K562 (cell line): ENCODE measurements around the gene CHPF. TPM values are rescaled to one million over a fixed set of nuclear protein-coding genes. Genes with fewer than 3 reads are reported as not detected.

Source experiments
- ATAC-seq: fragments of 200-7000 bp; cut with Tn5 transposase; 3 replicates; pipeline ENCODE4 v1.9.1; 2020; ENCODE audit warnings: moderate library complexity
- BruUV-seq: library from RNA; stranded (reverse); fragments of 400-500 nt; replicated peaks from 2 replicates; lab custom pipeline; 2021; lab: Mats Ljungman, UMichigan
- CTCF ChIA-PET: fragments of 300-600 bp; formaldehyde crosslinking; extraction: SDS; loops from one replicate; lab custom pipeline; 2021; ENCODE audit warnings: low intra/inter-chr PET ratio; lab: Yijun Ruan, JAX
- POLR2A ChIA-PET: fragments of 300-600, 350-650 bp; sonication (Branson Sonifier 250); formaldehyde crosslinking; extraction: SDS; loops from one replicate; lab custom pipeline; 2021; ENCODE audit warnings: antibody characterized with exemption, inconsistent platforms; lab: Yijun Ruan, JAX
- DNase-seq, 4 experiments: peaks; one replicate each; pipeline versions ENCODE4 v3.0.0 to v3.0.0-alpha.2; 2011 to 2018; ENCODE audit warnings: low spot score in 3 of 4, mixed read lengths in 3 of 4; ENCODE audit errors: extremely low read depth in 1 of 4
- FAIRE-seq: peaks from 2 replicates; lab custom pipeline; 2011; peaks lifted over from hg19 to GRCh38; lab: Jason Lieb, UNC
- H2AFZ ChIP-seq: 2 replicates; pipeline ENCODE4 v1.6.0; 2011; ENCODE audit warnings: low read depth, low read length, control low read depth, inconsistent platforms
- H3K27ac ChIP-seq: fragments of 200-600 bp; 3 replicates; pipeline ENCODE4 v1.8.0; 2011; ENCODE audit warnings: low read depth, mild to moderate bottlenecking, control low read depth, inconsistent platforms, low read length, moderate library complexity, mixed read lengths; ENCODE audit errors: extremely low read depth
- H3K27me3 ChIP-seq, 2 experiments: fragments of 300-600 bp in 1 of 2; 2 replicates in 1 of 2; 3 replicates in 1 of 2; pipeline versions ENCODE4 v1.6.0 to v1.8.0; 2011; ENCODE audit warnings: inconsistent platforms in 2 of 2, low read length in 2 of 2, mild to moderate bottlenecking in 1 of 2, mixed read lengths in 1 of 2, moderate library complexity in 1 of 2; ENCODE audit not compliant: control insufficient read depth in 2 of 2, insufficient read depth in 2 of 2
- H3K36me3 ChIP-seq: fragments of 300-600 bp; 3 replicates; pipeline ENCODE4 v1.8.0; 2011; ENCODE audit warnings: mild to moderate bottlenecking, low read length, inconsistent platforms; ENCODE audit not compliant: control insufficient read depth, insufficient read depth
- H3K4me1 ChIP-seq, 2 experiments: fragments of 200-600 bp in 1 of 2; replicated peaks in 1 of 2; 2 replicates in 1 of 2; 3 replicates in 1 of 2; pipeline versions ENCODE4 v1.5.1 to v1.8.0; 2011; ENCODE audit warnings: inconsistent platforms in 2 of 2, low read length in 2 of 2, mild to moderate bottlenecking in 1 of 2, mixed read lengths in 1 of 2, moderate library complexity in 1 of 2; ENCODE audit not compliant: control insufficient read depth in 2 of 2, insufficient read depth in 2 of 2
- H3K4me2 ChIP-seq: 2 replicates; pipeline ENCODE4 v1.6.1; 2011; ENCODE audit warnings: low read length, control low read depth, inconsistent platforms, mixed read lengths; ENCODE audit not compliant: insufficient read depth
- H3K4me3 ChIP-seq: fragments of 200-600 bp; sonication (generic), shearing (Covaris generic); 2 replicates; pipeline ENCODE4 v1.5.1; 2016; ENCODE audit warnings: control low read depth, inconsistent platforms
- H3K79me2 ChIP-seq: fragments of 200-600 bp; 3 replicates; pipeline ENCODE4 v1.8.0; 2011; ENCODE audit warnings: low read length, inconsistent platforms; ENCODE audit not compliant: control insufficient read depth, insufficient read depth
- H3K9ac ChIP-seq, 2 experiments: 2 replicates each; pipeline versions ENCODE4 v1.6.0 to v1.6.1; 2011; ENCODE audit warnings: low read depth in 2 of 2, low read length in 2 of 2, control low read depth in 1 of 2, inconsistent platforms in 1 of 2, mild to moderate bottlenecking in 1 of 2, mixed read lengths in 1 of 2; ENCODE audit not compliant: insufficient read depth in 1 of 2
- H3K9me1 ChIP-seq: one replicate; pipeline ENCODE4 v1.6.0; 2011; ENCODE audit warnings: inconsistent platforms, mild to moderate bottlenecking, low read length, moderate library complexity; ENCODE audit not compliant: control insufficient read depth, insufficient read depth
- H3K9me3 ChIP-seq: replicated peaks from 2 replicates; pipeline ENCODE4 v1.5.1; 2011; ENCODE audit warnings: low read depth, low read length, inconsistent platforms; ENCODE audit not compliant: control insufficient read depth, insufficient read depth
- H4K20me1 ChIP-seq: replicated peaks from 2 replicates; pipeline ENCODE4 v1.6.1; 2011; ENCODE audit warnings: low read length, inconsistent platforms, mixed read lengths; ENCODE audit not compliant: control insufficient read depth, insufficient read depth
- ADNP ChIP-seq: fragments of 200-800 bp; sonication (Bioruptor generic); IDR thresholded peaks from 2 replicates; pipeline ENCODE4 v1.6.1; 2016; ENCODE audit warnings: missing genetic modification characterization, missing compliant biosample characterization
- CBFA2T3 ChIP-seq: fragments of 450-650 bp; IDR thresholded peaks from 2 replicates; pipeline ENCODE4 v1.6.1; 2017
- CC2D1A ChIP-seq: fragments of 450-650 bp; IDR thresholded peaks from 2 replicates; pipeline ENCODE4 v1.6.1; 2017; ENCODE audit warnings: mild to moderate bottlenecking
- CHD2 ChIP-seq: IDR thresholded peaks from 2 replicates; pipeline ENCODE4 v1.6.1; 2011; ENCODE audit warnings: low read depth, low read length
- FOXJ2 ChIP-seq: fragments of 200-800 bp; sonication (Bioruptor generic); IDR thresholded peaks from 2 replicates; pipeline ENCODE4 v1.6.1; 2016; ENCODE audit warnings: missing genetic modification characterization, missing compliant biosample characterization
- GABPA ChIP-seq: fragments of 200-800 bp; sonication (Bioruptor generic); conservative IDR thresholded peaks from 2 replicates; pipeline ENCODE4 v1.6.1; 2016; ENCODE audit warnings: low read depth, missing genetic modification characterization, missing compliant biosample characterization
- HOXB6 ChIP-seq: fragments of 250-450 bp; sonication (Bioruptor Pico); IDR thresholded peaks from 2 replicates; pipeline ENCODE4 v1.5.1; 2022; ENCODE audit warnings: mild to moderate bottlenecking, borderline replicate concordance
- PYGO2 ChIP-seq: fragments of 450-650 bp; IDR thresholded peaks from 2 replicates; pipeline ENCODE4 v1.6.1; 2016; ENCODE audit warnings: mild to moderate bottlenecking, missing genetic modification characterization, moderate library complexity, missing compliant biosample characterization
- RBFOX2 ChIP-seq: fragments of 200-400 bp; formaldehyde crosslinking; IDR thresholded peaks from 2 replicates; pipeline ENCODE4 v1.6.1; 2017; ENCODE audit warnings: low read depth, mild to moderate bottlenecking, low read length, moderate library complexity
- TBP ChIP-seq: optimal IDR thresholded peaks from 2 replicates; pipeline ENCODE3; 2011; ENCODE audit warnings: low read depth, low read length, improper control_type of control experiment
- TEAD4 ChIP-seq, 2 experiments: sonication (generic) in 1 of 2; formaldehyde crosslinking in 1 of 2; IDR thresholded peaks; 2 replicates each; pipeline versions ENCODE4 v1.6.1 to v1.8.0; 2012 to 2022; ENCODE audit warnings: borderline replicate concordance in 1 of 2, inconsistent platforms in 1 of 2, low read length in 1 of 2, mild to moderate bottlenecking in 1 of 2, missing genetic modification reagents in 1 of 2
- ZNF124 ChIP-seq: sonication (generic); formaldehyde crosslinking; IDR thresholded peaks from 2 replicates; pipeline ENCODE4 v1.8.1; 2022; ENCODE audit warnings: missing genetic modification reagents
- ZNF165 ChIP-seq: fragments of 250-450 bp; sonication (Bioruptor Pico); IDR thresholded peaks from 2 replicates; pipeline ENCODE4 v1.4.0; 2020; ENCODE audit warnings: borderline replicate concordance
- WGBS: fragments of 100-300 bp; shearing (Covaris generic); methylation state at CpG from one replicate; pipeline ENCODE4 v1.1.6; 2016; ENCODE audit warnings: low coverage, mixed read lengths; ENCODE audit not compliant: insufficient coverage; ENCODE audit errors: missing lambda C conversion rate; 5-methylcytosine and 5-hydroxymethylcytosine counted together
- in situ Hi-C: fragments of 300-500 bp; cut with MboI; formaldehyde crosslinking; loops from 4 replicates; pipeline ENCODE4 v1.15.0; 2018; ENCODE audit warnings: inconsistent platforms, mixed read lengths
- intact Hi-C: fragments of 100-400 bp; cut with micrococcal nuclease; formaldehyde crosslinking; loops from 2 replicates; pipeline ENCODE4 v1.14.2; 2022
- polyA plus RNA-seq, 8 experiments: library from polyadenylated mRNA; depleted of rRNA in 4 of 8; stranded (reverse) in 5 of 8; unstranded in 3 of 8; fragments of >200 nt; fragmentation: Nextera tagmentation in 2 of 8; fragmentation: Illumina TruSeq in 1 of 8; extraction: Ambion mirVana in 2 of 8; extraction: Trizol in 1 of 8; gene quantifications; 2 replicates each; pipeline versions ENCODE4 v1.2.1 to v1.2.3, GENCODE V29; 2011 to 2014; ENCODE audit warnings: inconsistent platforms in 1 of 8, missing spikeins in 1 of 8
- total RNA-seq, 7 experiments: library from RNA; depleted of rRNA in 6 of 7; stranded (reverse); fragments of >200 nt in 6 of 7; fragmentation: Illumina TruSeq in 2 of 7; extraction: Trizol in 2 of 7; gene quantifications; 2 replicates each; pipeline versions ENCODE4 v1.2.1 to v1.2.3, GENCODE V29; 2011 to 2021; ENCODE audit warnings: low replicate concordance in 1 of 7
- TF ChIP-seq, protein P1 (sequence below): sonication (generic); formaldehyde crosslinking; IDR thresholded peaks from 2 replicates; pipeline ENCODE4 v1.8.0; 2022; ENCODE audit warnings: missing genetic modification reagents, mild to moderate bottlenecking, moderate library complexity, borderline replicate concordance
- TF ChIP-seq, protein P2 (sequence below): fragments of 250-450 bp; sonication (Bioruptor Pico); IDR thresholded peaks from 2 replicates; pipeline ENCODE4 v1.8.0; 2022; ENCODE audit warnings: moderate library complexity, mild to moderate bottlenecking, inconsistent platforms
- TF ChIP-seq, protein P3 (sequence below): sonication (generic); formaldehyde crosslinking; IDR thresholded peaks from 2 replicates; pipeline ENCODE4 v1.8.0; 2022; ENCODE audit warnings: mild to moderate bottlenecking, low read depth, missing genetic modification reagents
- TF ChIP-seq, protein P4 (sequence below): fragments of 450-650 bp; IDR thresholded peaks from 2 replicates; pipeline ENCODE4 v1.6.1; 2018; ENCODE audit warnings: mild to moderate bottlenecking, low read depth; ENCODE audit not compliant: partially characterized antibody

Gene CHPF
- total and polyA plus RNA-seq, 9 of the 15 experiments (the other 6 are each of a cell fraction or from before 2014, with no cell fraction given): 0.15 to 57.2 (median 7.9) TPM

- DNase-seq (peak; percentile 83 to 91 (median 85)), FAIRE-seq (peak; percentile 96), ATAC-seq (peak; percentile 71)
- Histone ChIP-seq H3K4me2 (peak within 1 kb of the TSS; percentile 79), H3K9me1 (no peaks in the 10 kb centered on the region), H3K9ac (peak within 1 kb of the TSS; percentile 81 to 94), H3K27me3 (no peaks in the 10 kb centered on the region), H3K79me2 (peaks cover 7% of the 10 kb centered on the region), H3K4me1 (peaks cover 26 to 61% of the 10 kb centered on the region in 2 experiments; a peak in 4 of 5 replicates), H3K9me3 (no peaks in the 10 kb centered on the region), H4K20me1 (no peaks in the 10 kb centered on the region), H3K4me3 (peak within 1 kb of the TSS; percentile 47), H3K27ac (peak within 1 kb of the TSS; percentile 90), H3K36me3 (peaks cover 8% of the 10 kb centered on the region; the same call in 1 of the 3 replicates), H2AFZ (peak within 1 kb of the TSS; percentile 76)
- ChIA-PET POLR2A (interaction anchor here (1.0 to 2.5 kb wide), 4 partner anchors 9 to 25 kb away, joined by 3 to 12 read pairs (median 7); partner anchors contain the start of gene STK11IP), CTCF (interaction anchor here (0.8 kb wide), 1 partner anchor 70 kb away, joined by 6 read pairs; no protein-coding TSS in a partner anchor)
- in situ Hi-C loops (no loop called here), intact Hi-C loops (loop anchor here (1.0 to 2.0 kb wide), 2 partner anchors 24 to 27 kb away; partner anchors contain the start of gene TMEM198)
- 0% methylated on average over 10 of the region's 42 CpGs for WGBS
- BruUV-seq: no TSS peak
- no peak for TF ChIP-seq HOXB6 (CRISPR knock-in tag)
- peak; percentile 57 for TF ChIP-seq RBFOX2
- no peak for TF ChIP-seq ADNP
- TF ChIP-seq CHD2: 0 out of 2 replicates have a peak, but pooled peaks have one; percentile 47
- TF ChIP-seq, protein P1, sequence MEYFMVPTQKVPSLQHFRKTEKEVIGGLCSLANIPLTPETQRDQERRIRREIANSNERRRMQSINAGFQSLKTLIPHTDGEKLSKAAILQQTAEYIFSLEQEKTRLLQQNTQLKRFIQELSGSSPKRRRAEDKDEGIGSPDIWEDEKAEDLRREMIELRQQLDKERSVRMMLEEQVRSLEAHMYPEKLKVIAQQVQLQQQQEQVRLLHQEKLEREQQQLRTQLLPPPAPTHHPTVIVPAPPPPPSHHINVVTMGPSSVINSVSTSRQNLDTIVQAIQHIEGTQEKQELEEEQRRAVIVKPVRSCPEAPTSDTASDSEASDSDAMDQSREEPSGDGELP: peak; percentile 78
- TF ChIP-seq FOXJ2 (tag): peak; percentile 51; the same call in 1 of the 2 replicates
- TF ChIP-seq ZNF124 (CRISPR knock-in tag): no peak
- no peak for TF ChIP-seq GABPA (tag)
- TF ChIP-seq, protein P2, sequence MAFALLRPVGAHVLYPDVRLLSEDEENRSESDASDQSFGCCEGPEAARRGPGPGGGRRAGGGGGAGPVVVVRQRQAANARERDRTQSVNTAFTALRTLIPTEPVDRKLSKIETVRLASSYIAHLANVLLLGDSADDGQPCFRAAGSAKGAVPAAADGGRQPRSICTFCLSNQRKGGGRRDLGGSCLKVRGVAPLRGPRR: no peak
- TF ChIP-seq, protein P3, sequence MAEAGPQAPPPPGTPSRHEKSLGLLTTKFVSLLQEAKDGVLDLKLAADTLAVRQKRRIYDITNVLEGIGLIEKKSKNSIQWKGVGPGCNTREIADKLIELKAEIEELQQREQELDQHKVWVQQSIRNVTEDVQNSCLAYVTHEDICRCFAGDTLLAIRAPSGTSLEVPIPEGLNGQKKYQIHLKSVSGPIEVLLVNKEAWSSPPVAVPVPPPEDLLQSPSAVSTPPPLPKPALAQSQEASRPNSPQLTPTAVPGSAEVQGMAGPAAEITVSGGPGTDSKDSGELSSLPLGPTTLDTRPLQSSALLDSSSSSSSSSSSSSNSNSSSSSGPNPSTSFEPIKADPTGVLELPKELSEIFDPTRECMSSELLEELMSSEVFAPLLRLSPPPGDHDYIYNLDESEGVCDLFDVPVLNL (CRISPR knock-in tag): no peak
- TF ChIP-seq PYGO2: no peak
- TF ChIP-seq, protein P4, sequence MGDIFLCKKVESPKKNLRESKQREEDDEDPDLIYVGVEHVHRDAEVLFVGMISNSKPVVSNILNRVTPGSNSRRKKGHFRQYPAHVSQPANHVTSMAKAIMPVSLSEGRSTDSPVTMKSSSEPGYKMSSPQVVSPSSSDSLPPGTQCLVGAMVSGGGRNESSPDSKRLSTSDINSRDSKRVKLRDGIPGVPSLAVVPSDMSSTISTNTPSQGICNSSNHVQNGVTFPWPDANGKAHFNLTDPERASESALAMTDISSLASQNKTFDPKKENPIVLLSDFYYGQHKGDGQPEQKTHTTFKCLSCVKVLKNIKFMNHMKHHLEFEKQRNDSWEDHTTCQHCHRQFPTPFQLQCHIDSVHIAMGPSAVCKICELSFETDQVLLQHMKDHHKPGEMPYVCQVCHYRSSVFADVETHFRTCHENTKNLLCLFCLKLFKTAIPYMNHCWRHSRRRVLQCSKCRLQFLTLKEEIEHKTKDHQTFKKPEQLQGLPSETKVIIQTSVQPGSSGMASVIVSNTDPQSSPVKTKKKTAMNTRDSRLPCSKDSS: no peak
- TF ChIP-seq CBFA2T3: peak; percentile 93
- no peak for TF ChIP-seq ZNF165 (CRISPR knock-in tag)
- TF ChIP-seq CC2D1A: 0 out of 2 replicates have a peak, but pooled peaks have one; percentile 21
- peak; percentile 79 for TF ChIP-seq TEAD4 (IDR thresholded peaks at IDR 0.05; ENCODE audit: low read length)
- no peak for TF ChIP-seq TEAD4 (CRISPR knock-in tag; IDR thresholded peaks at IDR 0.05; ENCODE audit: borderline replicate concordance)
- TF ChIP-seq TBP: peak; percentile 50
These were observed 28.0 kb upstream of the CHPF start, which contains the start of gene OBSL1 for GRCh38 chr2:219571311-219572236. TSS of gene OBSL1 (minus strand) at chr2:219571539. CDS start at chr2:219571232, 307 bp downstream.
